ENCODE data around the gene KCTD3. TPM values are rescaled to one million over a fixed set of nuclear protein-coding genes. Genes with fewer than 3 reads are reported as not detected.

The KCTD3 gene
- total RNA-seq, 1 experiment from 2014 or later: 34.7 TPM

- Histone ChIP-seq H3K4me3 (ENCODE audit: low read depth in 2 of 2, low read length in 2 of 2) (no peak overlapping the region), H3K27me3 (ENCODE audit: control insufficient read depth, insufficient read depth, low read length) (peaks cover 2% of the 10 kb centered on the region; the same call in 1 of the 2 replicates), H3K9me3 (ENCODE audit: control insufficient read depth, insufficient read depth, low read depth, low read length) (no peaks in the 10 kb centered on the region), H3K4me1 (ENCODE audit: control insufficient read depth, insufficient read depth, low read length) (no peaks in the 10 kb centered on the region), H3K27ac (ENCODE audit: low read length) (no peak overlapping the region), H3K36me3 (ENCODE audit: control insufficient read depth, insufficient read depth, low read length) (no peaks in the 10 kb centered on the region)
- ChIA-PET CTCF (no interaction called here), POLR2A (no interaction called here)
- TF ChIP-seq, protein P1, sequence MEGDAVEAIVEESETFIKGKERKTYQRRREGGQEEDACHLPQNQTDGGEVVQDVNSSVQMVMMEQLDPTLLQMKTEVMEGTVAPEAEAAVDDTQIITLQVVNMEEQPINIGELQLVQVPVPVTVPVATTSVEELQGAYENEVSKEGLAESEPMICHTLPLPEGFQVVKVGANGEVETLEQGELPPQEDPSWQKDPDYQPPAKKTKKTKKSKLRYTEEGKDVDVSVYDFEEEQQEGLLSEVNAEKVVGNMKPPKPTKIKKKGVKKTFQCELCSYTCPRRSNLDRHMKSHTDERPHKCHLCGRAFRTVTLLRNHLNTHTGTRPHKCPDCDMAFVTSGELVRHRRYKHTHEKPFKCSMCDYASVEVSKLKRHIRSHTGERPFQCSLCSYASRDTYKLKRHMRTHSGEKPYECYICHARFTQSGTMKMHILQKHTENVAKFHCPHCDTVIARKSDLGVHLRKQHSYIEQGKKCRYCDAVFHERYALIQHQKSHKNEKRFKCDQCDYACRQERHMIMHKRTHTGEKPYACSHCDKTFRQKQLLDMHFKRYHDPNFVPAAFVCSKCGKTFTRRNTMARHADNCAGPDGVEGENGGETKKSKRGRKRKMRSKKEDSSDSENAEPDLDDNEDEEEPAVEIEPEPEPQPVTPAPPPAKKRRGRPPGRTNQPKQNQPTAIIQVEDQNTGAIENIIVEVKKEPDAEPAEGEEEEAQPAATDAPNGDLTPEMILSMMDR (IDR thresholded peaks at IDR 0.05): peak; percentile 67; the same call in 1 of the 2 replicates
- TF ChIP-seq POLR2AphosphoS5 (IDR thresholded peaks at IDR 0.05; ENCODE audit: low read depth, low read length) (no peak), TCF7L2 (IDR thresholded peaks at IDR 0.05; ENCODE audit: low read depth, low read length) (no peak), SIN3A (IDR thresholded peaks at IDR 0.05; ENCODE audit: borderline replicate concordance, insufficient read depth, low read depth, low read length) (no peak)
- TF ChIP-seq, protein P2, sequence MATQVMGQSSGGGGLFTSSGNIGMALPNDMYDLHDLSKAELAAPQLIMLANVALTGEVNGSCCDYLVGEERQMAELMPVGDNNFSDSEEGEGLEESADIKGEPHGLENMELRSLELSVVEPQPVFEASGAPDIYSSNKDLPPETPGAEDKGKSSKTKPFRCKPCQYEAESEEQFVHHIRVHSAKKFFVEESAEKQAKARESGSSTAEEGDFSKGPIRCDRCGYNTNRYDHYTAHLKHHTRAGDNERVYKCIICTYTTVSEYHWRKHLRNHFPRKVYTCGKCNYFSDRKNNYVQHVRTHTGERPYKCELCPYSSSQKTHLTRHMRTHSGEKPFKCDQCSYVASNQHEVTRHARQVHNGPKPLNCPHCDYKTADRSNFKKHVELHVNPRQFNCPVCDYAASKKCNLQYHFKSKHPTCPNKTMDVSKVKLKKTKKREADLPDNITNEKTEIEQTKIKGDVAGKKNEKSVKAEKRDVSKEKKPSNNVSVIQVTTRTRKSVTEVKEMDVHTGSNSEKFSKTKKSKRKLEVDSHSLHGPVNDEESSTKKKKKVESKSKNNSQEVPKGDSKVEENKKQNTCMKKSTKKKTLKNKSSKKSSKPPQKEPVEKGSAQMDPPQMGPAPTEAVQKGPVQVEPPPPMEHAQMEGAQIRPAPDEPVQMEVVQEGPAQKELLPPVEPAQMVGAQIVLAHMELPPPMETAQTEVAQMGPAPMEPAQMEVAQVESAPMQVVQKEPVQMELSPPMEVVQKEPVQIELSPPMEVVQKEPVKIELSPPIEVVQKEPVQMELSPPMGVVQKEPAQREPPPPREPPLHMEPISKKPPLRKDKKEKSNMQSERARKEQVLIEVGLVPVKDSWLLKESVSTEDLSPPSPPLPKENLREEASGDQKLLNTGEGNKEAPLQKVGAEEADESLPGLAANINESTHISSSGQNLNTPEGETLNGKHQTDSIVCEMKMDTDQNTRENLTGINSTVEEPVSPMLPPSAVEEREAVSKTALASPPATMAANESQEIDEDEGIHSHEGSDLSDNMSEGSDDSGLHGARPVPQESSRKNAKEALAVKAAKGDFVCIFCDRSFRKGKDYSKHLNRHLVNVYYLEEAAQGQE (IDR thresholded peaks at IDR 0.05; ENCODE audit: insufficient read depth in 1 of 2, low read depth in 2 of 2, low read length in 1 of 2): no peak
- no TSS peak for BruUV-seq (replicated peaks)
- in situ Hi-C loops (cut with HindIII; ENCODE audit: low pct_unique_long_range_greater_than_20kb, low sequenced_read_pairs) (no loop called here), intact Hi-C loops (cut with micrococcal nuclease; ENCODE audit: unreplicated experiment) (loop anchor here (5.0 to 10.0 kb wide), 4 partner anchors 341 to 864 kb away; no protein-coding TSS in a partner anchor)
- ATAC-seq (peak; percentile 79), DNase-seq (ENCODE audit: low read depth, low spot score) (peak; percentile 30)
These were observed 40.8 kb upstream of the KCTD3 start for GRCh38 chr1:215526147-215526845.

GRCh38 chr1:215526846-215527151 lies 40.3 kb upstream of the KCTD3 start:
- no peak for DNase-seq (ENCODE audit: low read depth, low spot score)
- no peaks in the 10 kb centered on the region for H3K4me1 ChIP-seq (ENCODE audit: control insufficient read depth, insufficient read depth, low read length)
- POLR2A ChIA-PET: no interaction called here
- H3K9me3 ChIP-seq (ENCODE audit: control insufficient read depth, insufficient read depth, low read depth, low read length): no peaks in the 10 kb centered on the region
- in situ Hi-C loops (cut with HindIII; ENCODE audit: low pct_unique_long_range_greater_than_20kb, low sequenced_read_pairs): no loop called here
- no peak for ATAC-seq
- H3K4me3 ChIP-seq (ENCODE audit: low read depth in 2 of 2, low read length in 2 of 2): no peak overlapping the region
- no peak overlapping the region for H3K27ac ChIP-seq (ENCODE audit: low read length)
- H3K27me3 ChIP-seq (ENCODE audit: control insufficient read depth, insufficient read depth, low read length): peaks cover 2% of the 10 kb centered on the region; the same call in 1 of the 2 replicates
- no peak for TF ChIP-seq SIN3A (IDR thresholded peaks at IDR 0.05; ENCODE audit: borderline replicate concordance, insufficient read depth, low read depth, low read length)
- TF ChIP-seq, protein P1 (IDR thresholded peaks at IDR 0.05): peak; percentile 33; the same call in 1 of the 2 replicates
- intact Hi-C loops (cut with micrococcal nuclease; ENCODE audit: unreplicated experiment): loop anchor here (5.0 to 10.0 kb wide), 4 partner anchors 342 to 864 kb away; no protein-coding TSS in a partner anchor
- BruUV-seq (replicated peaks): no TSS peak
- no peaks in the 10 kb centered on the region for H3K36me3 ChIP-seq (ENCODE audit: control insufficient read depth, insufficient read depth, low read length)
- CTCF ChIA-PET: no interaction called here
